PC-3 (cell line): Measurements from ENCODE around the gene MELK. TPM values are rescaled to one million over a fixed set of nuclear protein-coding genes. Genes with fewer than 3 reads are reported as not detected.
"Not testable (repeated sequence)": the region's sequence is repeated elsewhere in the genome, so short reads cannot be mapped to it uniquely, and the experiment has no call there.

Experiments
- ATAC-seq: fragments of 200-7000 bp; cut with Tn5 transposase; 2 replicates; pipeline ENCODE4 v1.9.1; 2020; ENCODE audit warnings: mild to moderate bottlenecking, moderate library complexity
- BruUV-seq: library from RNA; stranded (reverse); fragments of 400-500 nt; replicated peaks from 2 replicates; lab custom pipeline; 2021; lab: Mats Ljungman, UMichigan
- CTCF ChIA-PET: fragments of 300-600 bp; sonication (Branson Sonifier 250); formaldehyde crosslinking; loops from one replicate; lab custom pipeline; 2022; ENCODE audit warnings: antibody characterized with exemption; lab: Charles Lee
- POLR2A ChIA-PET: fragments of 300-600 bp; sonication (Branson Sonifier 250); formaldehyde crosslinking; loops from one replicate; lab custom pipeline; 2022; ENCODE audit warnings: antibody characterized with exemption; ENCODE audit not compliant: unreplicated experiment; lab: Charles Lee
- DNase-seq: peaks from one replicate; pipeline ENCODE4 v3.0.0-alpha.2; 2015
- H2AFZ ChIP-seq: fragments of 300-600 bp; sonication (generic); 2 replicates; pipeline ENCODE4 v1.6.0; 2016; ENCODE audit warnings: antibody characterized with exemption, low read length
- H3F3A ChIP-seq: fragments of 300-600 bp; sonication (generic); one replicate; pipeline ENCODE4 v1.6.0; 2017; ENCODE audit warnings: antibody characterized with exemption, low read length, control low read depth, mild to moderate bottlenecking; ENCODE audit not compliant: unreplicated experiment
- H3K27ac ChIP-seq: fragments of 300-600 bp; sonication (generic); 2 replicates; pipeline ENCODE4 v1.5.1; 2016; ENCODE audit warnings: mild to moderate bottlenecking, low read length
- H3K27me3 ChIP-seq: fragments of 300-600 bp; sonication (generic); 2 replicates; pipeline ENCODE4 v1.6.1; 2016; ENCODE audit warnings: low read length, mixed read lengths
- H3K36me3 ChIP-seq: fragments of 300-600 bp; sonication (generic); 2 replicates; pipeline ENCODE4 v1.6.1; 2016; ENCODE audit warnings: low read depth, mixed run types, low read length, mixed read lengths
- H3K4me1 ChIP-seq: fragments of 300-600 bp; sonication (generic); 2 replicates; pipeline ENCODE4 v1.5.1; 2016; ENCODE audit warnings: low read length; ENCODE audit not compliant: insufficient read depth
- H3K4me2 ChIP-seq: fragments of 300-600 bp; sonication (generic); 2 replicates; pipeline ENCODE4 v1.6.0; 2016; ENCODE audit warnings: low read length
- H3K4me3 ChIP-seq: fragments of 300-600 bp; sonication (generic); 2 replicates; pipeline ENCODE4 v1.5.1; 2016; ENCODE audit warnings: mild to moderate bottlenecking, low read length, mixed read lengths
- H3K79me2 ChIP-seq: fragments of 300-600 bp; sonication (generic); 2 replicates; pipeline ENCODE4 v1.6.1; 2017; ENCODE audit warnings: low read length, mixed read lengths
- H3K9ac ChIP-seq: fragments of 300-600 bp; sonication (generic); 2 replicates; pipeline ENCODE4 v1.6.0; 2016; ENCODE audit warnings: mild to moderate bottlenecking, low read length
- H3K9me2 ChIP-seq: fragments of 300-600 bp; sonication (generic); replicated peaks from 2 replicates; pipeline ENCODE4 v1.6.1; 2016; ENCODE audit warnings: mixed run types, low read length, mixed read lengths
- H3K9me3 ChIP-seq: fragments of 300-600 bp; sonication (generic); 2 replicates; pipeline ENCODE4 v1.6.1; 2016; ENCODE audit warnings: low read length, mixed read lengths
- H4K20me1 ChIP-seq: fragments of 300-600 bp; sonication (generic); 2 replicates; pipeline ENCODE4 v1.6.1; 2016; ENCODE audit warnings: low read length, mixed read lengths
- EZH2 ChIP-seq: fragments of 300-600 bp; sonication (generic); IDR thresholded peaks from one replicate; pipeline ENCODE4 v1.6.1; 2017; ENCODE audit warnings: antibody characterized with exemption, mild to moderate bottlenecking, low read length; ENCODE audit not compliant: unreplicated experiment
- EZH2phosphoT487 ChIP-seq: fragments of 300-600 bp; sonication (generic); IDR thresholded peaks from 2 replicates; pipeline ENCODE4 v1.6.1; 2018; ENCODE audit warnings: mild to moderate bottlenecking, antibody characterized with exemption, low read length, borderline replicate concordance
- intact Hi-C: fragments of 100-400 bp; cut with micrococcal nuclease; formaldehyde crosslinking; loops from 2 replicates; pipeline ENCODE4 v1.9.0; 2023
- total RNA-seq: library from RNA; depleted of rRNA; stranded (reverse); fragments of >200 nt; gene quantifications from 2 replicates; pipeline ENCODE4 v1.2.3, GENCODE V29; 2014
- TF ChIP-seq, protein P1 (sequence below): fragments of 300-600 bp; sonication (generic); conservative IDR thresholded peaks from 2 replicates; pipeline ENCODE4 v1.5.1; 2017; ENCODE audit warnings: antibody characterized with exemption, low read depth, mild to moderate bottlenecking, low read length

MELK gene
- total RNA-seq, 1 experiment from 2014 or later: 40.8 TPM

- Histone ChIP-seq H3K9me3 (no peaks in the 10 kb centered on the region), H2AFZ (no peak overlapping the region), H3K9me2 (no peaks in the 10 kb centered on the region), H4K20me1 (no peaks in the 10 kb centered on the region), H3K4me1 (no peaks in the 10 kb centered on the region), H3F3A (no peaks in the 10 kb centered on the region), H3K36me3 (no peaks in the 10 kb centered on the region), H3K27ac (no peak overlapping the region), H3K9ac (no peak overlapping the region), H3K27me3 (no peaks in the 10 kb centered on the region), H3K4me2 (no peak overlapping the region), H3K4me3 (no peak overlapping the region), H3K79me2 (no peaks in the 10 kb centered on the region)
- ATAC-seq (no peak), DNase-seq (no peak)
- TF ChIP-seq, protein P1, sequence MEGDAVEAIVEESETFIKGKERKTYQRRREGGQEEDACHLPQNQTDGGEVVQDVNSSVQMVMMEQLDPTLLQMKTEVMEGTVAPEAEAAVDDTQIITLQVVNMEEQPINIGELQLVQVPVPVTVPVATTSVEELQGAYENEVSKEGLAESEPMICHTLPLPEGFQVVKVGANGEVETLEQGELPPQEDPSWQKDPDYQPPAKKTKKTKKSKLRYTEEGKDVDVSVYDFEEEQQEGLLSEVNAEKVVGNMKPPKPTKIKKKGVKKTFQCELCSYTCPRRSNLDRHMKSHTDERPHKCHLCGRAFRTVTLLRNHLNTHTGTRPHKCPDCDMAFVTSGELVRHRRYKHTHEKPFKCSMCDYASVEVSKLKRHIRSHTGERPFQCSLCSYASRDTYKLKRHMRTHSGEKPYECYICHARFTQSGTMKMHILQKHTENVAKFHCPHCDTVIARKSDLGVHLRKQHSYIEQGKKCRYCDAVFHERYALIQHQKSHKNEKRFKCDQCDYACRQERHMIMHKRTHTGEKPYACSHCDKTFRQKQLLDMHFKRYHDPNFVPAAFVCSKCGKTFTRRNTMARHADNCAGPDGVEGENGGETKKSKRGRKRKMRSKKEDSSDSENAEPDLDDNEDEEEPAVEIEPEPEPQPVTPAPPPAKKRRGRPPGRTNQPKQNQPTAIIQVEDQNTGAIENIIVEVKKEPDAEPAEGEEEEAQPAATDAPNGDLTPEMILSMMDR: no peak
- no peak for TF ChIP-seq EZH2phosphoT487
- no peak for TF ChIP-seq EZH2
- intact Hi-C loops: no loop called here
- CTCF ChIA-PET: no interaction called here
- POLR2A ChIA-PET: no interaction called here
- no TSS peak for BruUV-seq
Observed at GRCh38 chr9:36547598-36547997, 25.1 kb upstream of the MELK start.

DNA sequence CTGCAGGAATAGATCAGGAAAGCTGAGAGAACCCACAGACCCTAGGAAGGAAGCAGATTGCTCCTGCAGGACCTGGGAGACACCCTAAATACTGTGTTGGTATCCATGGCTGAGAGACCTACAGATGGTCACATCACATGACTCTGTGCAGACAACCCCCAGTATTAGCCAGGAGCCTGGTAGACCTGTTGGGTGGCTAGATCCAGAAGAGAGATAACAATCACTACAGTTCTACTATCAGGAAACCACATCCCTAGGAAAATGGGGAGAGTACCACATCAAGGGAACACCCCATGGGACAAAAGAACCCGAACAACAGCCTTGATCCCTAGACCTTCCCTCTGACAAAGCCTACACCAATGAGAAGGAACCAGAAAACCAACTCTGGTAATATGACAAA is 24.2 kb upstream of the MELK start:
- BruUV-seq: no TSS peak
- ATAC-seq (no peak), DNase-seq (no peak)
- ChIA-PET CTCF (no interaction called here), POLR2A (no interaction called here)
- H3K4me2 ChIP-seq: no peak overlapping the region
- no peaks in the 10 kb centered on the region for H3K36me3 ChIP-seq
- no peaks in the 10 kb centered on the region for H3K4me1 ChIP-seq
- no peaks in the 10 kb centered on the region for H3K79me2 ChIP-seq
- TF ChIP-seq EZH2phosphoT487: no peak
- TF ChIP-seq, protein P1: no peak
- no peak for TF ChIP-seq EZH2
- no peaks in the 10 kb centered on the region for H3K9me3 ChIP-seq
- intact Hi-C loops: no loop called here
- H3K9ac ChIP-seq: no peak overlapping the region
- no peaks in the 10 kb centered on the region for H3K27me3 ChIP-seq
- H4K20me1 ChIP-seq: no peaks in the 10 kb centered on the region
- H3K27ac ChIP-seq: no peak overlapping the region
- no peaks in the 10 kb centered on the region for H3K9me2 ChIP-seq
- H3K4me3 ChIP-seq: no peak overlapping the region
- no peak overlapping the region for H2AFZ ChIP-seq
- no peaks in the 10 kb centered on the region for H3F3A ChIP-seq

- POLR2A ChIA-PET: no interaction called here
- intact Hi-C loops: no loop called here
- TF ChIP-seq EZH2phosphoT487: no peak
- TF ChIP-seq EZH2: no peak
- TF ChIP-seq, protein P1: no peak
- BruUV-seq: no TSS peak
- no peaks in the 10 kb centered on the region for H3K4me1 ChIP-seq
- no peak overlapping the region for H2AFZ ChIP-seq
- H3K4me2 ChIP-seq: no peak overlapping the region
- no peaks in the 10 kb centered on the region for H3F3A ChIP-seq
- no peaks in the 10 kb centered on the region for H3K27me3 ChIP-seq
- CTCF ChIA-PET: no interaction called here
- no peaks in the 10 kb centered on the region for H4K20me1 ChIP-seq
- H3K9ac ChIP-seq: no peak overlapping the region
- ATAC-seq (no peak), DNase-seq (no peak)
- H3K9me2 ChIP-seq: no peaks in the 10 kb centered on the region
- no peaks in the 10 kb centered on the region for H3K79me2 ChIP-seq
- no peaks in the 10 kb centered on the region for H3K36me3 ChIP-seq
- no peaks in the 10 kb centered on the region for H3K9me3 ChIP-seq
- H3K4me3 ChIP-seq: no peak overlapping the region
- no peak overlapping the region for H3K27ac ChIP-seq
Observed at GRCh38 chr9:36550135-36550534, 22.6 kb upstream of the MELK start.

DNA sequence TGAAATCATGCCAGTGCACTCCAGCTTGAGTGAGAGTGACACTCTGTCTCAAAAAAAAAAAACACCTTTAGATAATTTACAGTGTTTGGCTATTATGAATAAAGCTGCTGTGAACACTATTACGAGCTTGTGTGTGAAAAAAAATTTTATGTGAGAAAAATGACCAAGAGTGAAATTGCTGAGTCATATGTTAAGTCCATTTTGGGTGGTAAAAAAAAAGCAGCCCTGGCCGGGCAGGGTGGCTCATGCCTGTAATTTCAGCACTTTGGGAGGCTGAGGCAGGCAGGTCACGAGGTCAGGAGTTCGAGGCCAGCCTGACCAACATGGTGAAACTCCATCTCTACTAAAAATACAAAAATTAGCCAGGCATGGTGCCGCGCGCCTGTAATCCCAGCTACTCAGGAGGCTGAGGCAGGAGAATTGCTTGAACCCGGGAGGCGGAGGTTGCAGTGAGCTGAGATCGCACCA is 22.0 kb upstream of the MELK start:
- DNase-seq, H3K79me2 ChIP-seq, H3K4me3 ChIP-seq, H3F3A ChIP-seq, H3K9me2 ChIP-seq, CTCF ChIA-PET, H2AFZ ChIP-seq, H3K4me1 ChIP-seq, POLR2A ChIA-PET, ATAC-seq, H3K4me2 ChIP-seq, H3K27ac ChIP-seq, H3K9ac ChIP-seq, H3K36me3 ChIP-seq, intact Hi-C loops, BruUV-seq, H4K20me1 ChIP-seq, H3K9me3 ChIP-seq, H3K27me3 ChIP-seq: not testable (repeated sequence)
